H1 (cell line): Measurements from ENCODE around the gene ZNF189. TPM values are rescaled to one million over a fixed set of nuclear protein-coding genes. Genes with fewer than 3 reads are reported as not detected.

ENCODE experiments used
- CTCF ChIA-PET: fragments of 300-600 bp; sonication (Branson Sonifier 250); formaldehyde crosslinking; loops from one replicate; lab custom pipeline; 2021; ENCODE audit not compliant: partially characterized antibody; lab: Charles Lee
- POLR2A ChIA-PET: fragments of 300-600 bp; sonication (Branson Sonifier 250); formaldehyde crosslinking; loops from one replicate; lab custom pipeline; 2021; ENCODE audit warnings: inconsistent platforms; ENCODE audit not compliant: partially characterized antibody; lab: Charles Lee
- DNase-seq, 2 experiments: peaks; one replicate each; pipeline versions ENCODE4 v3.0.0 to v3.0.0-alpha.2; 2010 to 2022; ENCODE audit warnings: low spot score in 2 of 2, low read depth in 1 of 2, mixed read lengths in 1 of 2
- FAIRE-seq: peaks from 2 replicates; lab custom pipeline; 2011; peaks lifted over from hg19 to GRCh38; lab: Jason Lieb, UNC
- H2AFZ ChIP-seq: 2 replicates; pipeline ENCODE4 v1.8.1; 2012; ENCODE audit warnings: low read length, inconsistent platforms
- H2AK5ac ChIP-seq: 2 replicates; pipeline ENCODE4 v1.6.1; 2013; ENCODE audit warnings: low read depth, low read length
- H2BK120ac ChIP-seq: replicated peaks from 2 replicates; pipeline ENCODE3; 2013; ENCODE audit warnings: low read depth, low read length, inconsistent platforms
- H2BK12ac ChIP-seq: 2 replicates; pipeline ENCODE4 v1.6.1; 2013; ENCODE audit warnings: low read depth, low read length
- H2BK15ac ChIP-seq: 2 replicates; pipeline ENCODE4 v1.6.1; 2013; ENCODE audit warnings: low read length
- H2BK20ac ChIP-seq: 2 replicates; pipeline ENCODE4 v1.6.1; 2013; ENCODE audit warnings: low read length
- H2BK5ac ChIP-seq: 2 replicates; pipeline ENCODE4 v1.6.1; 2013; ENCODE audit warnings: low read depth, low read length
- H3K14ac ChIP-seq: 2 replicates; pipeline ENCODE4 v1.6.1; 2013; ENCODE audit warnings: inconsistent platforms; ENCODE audit not compliant: insufficient read length
- H3K18ac ChIP-seq: 2 replicates; pipeline ENCODE4 v1.6.1; 2013; ENCODE audit warnings: low read length; ENCODE audit errors: extremely low read depth
- H3K23ac ChIP-seq: 2 replicates; pipeline ENCODE4 v1.6.1; 2013; ENCODE audit warnings: inconsistent platforms; ENCODE audit not compliant: insufficient read length
- H3K23me2 ChIP-seq: 2 replicates; pipeline ENCODE4 v1.6.1; 2013; ENCODE audit warnings: low read depth, low read length
- H3K27ac ChIP-seq: 2 replicates; pipeline ENCODE4 v1.6.1; 2011; ENCODE audit warnings: low read depth, low read length, inconsistent platforms
- H3K27me3 ChIP-seq, 4 experiments: replicated peaks in 1 of 4; 1 replicate in 1 of 4; 2 replicates in 3 of 4; pipeline versions ENCODE4 v1.6.1 to v1.8.1; 2011 to 2013; ENCODE audit warnings: low read length in 3 of 4, mild to moderate bottlenecking in 3 of 4, inconsistent platforms in 2 of 4, mixed read lengths in 2 of 4, moderate library complexity in 1 of 4; ENCODE audit not compliant: control insufficient read depth in 3 of 4, insufficient read depth in 3 of 4; ENCODE audit errors: extremely low read depth in 1 of 4
- H3K36me3 ChIP-seq, 4 experiments: 2 replicates each; pipeline versions ENCODE4 v1.6.1 to v1.8.1; 2011 to 2013; ENCODE audit warnings: mild to moderate bottlenecking in 4 of 4, low read length in 3 of 4, moderate library complexity in 2 of 4, control low read depth in 1 of 4, inconsistent platforms in 1 of 4; ENCODE audit not compliant: insufficient read depth in 4 of 4, control insufficient read depth in 2 of 4
- H3K4ac ChIP-seq: replicated peaks from 2 replicates; pipeline ENCODE3; 2013; ENCODE audit warnings: low read length, low read depth, mixed read lengths, inconsistent platforms; ENCODE audit not compliant: insufficient read length
- H3K4me1 ChIP-seq, 4 experiments: replicated peaks in 1 of 4; 1 replicate in 1 of 4; 2 replicates in 3 of 4; pipeline versions ENCODE4 v1.6.1 to v1.8.1; 2011 to 2013; ENCODE audit warnings: low read length in 3 of 4, inconsistent platforms in 2 of 4, mixed read lengths in 1 of 4; ENCODE audit not compliant: insufficient read depth in 4 of 4, control insufficient read depth in 3 of 4
- H3K4me2 ChIP-seq, 2 experiments: 2 replicates each; pipeline versions ENCODE4 v1.6.1 to v1.8.1; 2011 to 2013; ENCODE audit warnings: low read depth in 2 of 2, low read length in 2 of 2, control low read depth in 1 of 2, inconsistent platforms in 1 of 2, mild to moderate bottlenecking in 1 of 2; ENCODE audit not compliant: insufficient read depth in 1 of 2
- H3K4me3 ChIP-seq, 4 experiments: fragments of 200-600, 300-600 bp in 1 of 4; sonication (generic), shearing (Covaris generic), sonication (Bioruptor Twin) in 1 of 4; 2 replicates each; pipeline versions ENCODE4 v1.5.1 to v1.8.1; 2011 to 2016; ENCODE audit warnings: low read length in 4 of 4, low read depth in 3 of 4, control low read depth in 2 of 4, inconsistent platforms in 2 of 4, mild to moderate bottlenecking in 2 of 4, mixed read lengths in 1 of 4, moderate library complexity in 1 of 4; ENCODE audit not compliant: insufficient read depth in 2 of 4; ENCODE audit errors: extremely low read depth in 1 of 4
- H3K56ac ChIP-seq: replicated peaks from 2 replicates; pipeline ENCODE3; 2013; ENCODE audit warnings: low read depth, mild to moderate bottlenecking, mixed read lengths, low read length, inconsistent platforms; ENCODE audit not compliant: insufficient read length
- H3K79me1 ChIP-seq: 2 replicates; pipeline ENCODE4 v1.6.1; 2013; ENCODE audit warnings: low read depth, low read length, control low read depth
- H3K79me2 ChIP-seq, 2 experiments: 2 replicates each; pipeline versions ENCODE4 v1.6.1 to v1.8.1; 2012 to 2013; ENCODE audit warnings: low read length in 2 of 2, mild to moderate bottlenecking in 2 of 2, inconsistent platforms in 1 of 2; ENCODE audit not compliant: insufficient read depth in 2 of 2, control insufficient read depth in 1 of 2
- H3K9ac ChIP-seq, 4 experiments: replicated peaks in 1 of 4; 1 replicate in 1 of 4; 2 replicates in 3 of 4; pipeline versions ENCODE4 v1.6.1 to v1.8.1; 2011 to 2013; ENCODE audit warnings: low read depth in 3 of 4, low read length in 3 of 4, control low read depth in 2 of 4, mild to moderate bottlenecking in 2 of 4, moderate library complexity in 2 of 4, inconsistent platforms in 1 of 4; ENCODE audit errors: extremely low read depth in 1 of 4
- H3K9me3 ChIP-seq, 2 experiments: 2 replicates each; pipeline versions ENCODE4 v1.6.1 to v1.8.1; 2012 to 2013; ENCODE audit warnings: mild to moderate bottlenecking in 2 of 2, moderate library complexity in 2 of 2, control low read depth in 1 of 2, inconsistent platforms in 1 of 2, low read depth in 1 of 2, low read length in 1 of 2, mixed read lengths in 1 of 2; ENCODE audit not compliant: insufficient read depth in 2 of 2
- H4K20me1 ChIP-seq, 2 experiments: replicated peaks in 1 of 2; 2 replicates each; pipeline versions ENCODE3 to v1.8.1; 2011 to 2013; ENCODE audit warnings: inconsistent platforms in 2 of 2, low read length in 2 of 2, mild to moderate bottlenecking in 1 of 2; ENCODE audit not compliant: insufficient read depth in 2 of 2, control insufficient read depth in 1 of 2
- H4K5ac ChIP-seq: 2 replicates; pipeline ENCODE4 v1.6.1; 2013; ENCODE audit warnings: low read length, low read depth, mixed read lengths, inconsistent platforms; ENCODE audit not compliant: insufficient read length
- H4K8ac ChIP-seq: 2 replicates; pipeline ENCODE4 v1.8.0; 2013; ENCODE audit warnings: mild to moderate bottlenecking, moderate library complexity, low read length, inconsistent platforms; ENCODE audit not compliant: insufficient read depth; ENCODE audit errors: extremely low read depth
- H4K91ac ChIP-seq: replicated peaks from 2 replicates; pipeline ENCODE3; 2013; ENCODE audit warnings: low read length, mixed read lengths, inconsistent platforms; ENCODE audit not compliant: insufficient read length
- BACH1 ChIP-seq: IDR thresholded peaks from 2 replicates; pipeline ENCODE4 v1.6.1; 2012; ENCODE audit warnings: low read length, improper control_type of control experiment
- CBX5 ChIP-seq: fragments of 300-800, 300-1000 bp; sonication (generic); IDR thresholded peaks from 2 replicates; pipeline ENCODE4 v1.7.1; 2016; ENCODE audit warnings: antibody characterized with exemption, low read length, low read depth
- CTBP2 ChIP-seq: IDR thresholded peaks from 2 replicates; pipeline ENCODE4 v1.7.0; 2011; ENCODE audit warnings: borderline replicate concordance, mild to moderate bottlenecking, moderate library complexity, mixed read lengths, low read length; ENCODE audit not compliant: insufficient read depth, insufficient read length
- POLR2A ChIP-seq, 2 experiments: IDR thresholded peaks; 1 replicate in 1 of 2; 2 replicates in 1 of 2; pipeline ENCODE4 v1.6.1; 2011; ENCODE audit warnings: low read depth in 2 of 2, low read length in 2 of 2, mild to moderate bottlenecking in 2 of 2; ENCODE audit errors: control extremely low read depth in 1 of 2
- SIN3A ChIP-seq, 2 experiments: IDR thresholded peaks in 1 of 2; conservative IDR thresholded peaks in 1 of 2; 2 replicates each; pipeline ENCODE4 v1.6.1; 2011 to 2012; ENCODE audit warnings: low read length in 2 of 2, improper control_type of control experiment in 1 of 2, low read depth in 1 of 2, mild to moderate bottlenecking in 1 of 2
- SIRT6 ChIP-seq: IDR thresholded peaks from one replicate; pipeline ENCODE4 v1.7.1; 2012; ENCODE audit warnings: low read length, inconsistent platforms
- SIX5 ChIP-seq: IDR thresholded peaks from 2 replicates; pipeline ENCODE4 v1.6.1; 2011; ENCODE audit warnings: mild to moderate bottlenecking, low read depth, low read length
- SP2 ChIP-seq: IDR thresholded peaks from 2 replicates; pipeline ENCODE4 v1.6.1; 2012; ENCODE audit warnings: mild to moderate bottlenecking, low read length, inconsistent platforms
- TBP ChIP-seq: IDR thresholded peaks from 2 replicates; pipeline ENCODE4 v1.6.1; 2011; ENCODE audit warnings: low read depth, low read length, improper control_type of control experiment
- polyA plus RNA-seq, 7 experiments: library from polyadenylated mRNA; depleted of rRNA in 3 of 7; stranded (reverse) in 5 of 7; unstranded in 2 of 7; fragments of >200 nt in 5 of 7; fragments of 200-250 nt in 2 of 7; gene quantifications; 1 replicate in 5 of 7; 2 replicates in 1 of 7; 4 replicates in 1 of 7; pipeline versions ENCODE4 v1.2.1 to v1.2.3, GENCODE V29; 2011 to 2013; ENCODE audit warnings: missing spikeins in 2 of 7, mixed read lengths in 2 of 7
- total RNA-seq: library from RNA; stranded (reverse); fragmentation: NEBNext Ultra II Directional; extraction: Animal tissue kit (Norgen Biotek cat#: 25700); gene quantifications from 2 replicates; pipeline ENCODE4 v1.2.1, GENCODE V29; 2021

ZNF189 gene
- total and polyA plus RNA-seq, 2 of the 8 experiments (the other 6 are each of a cell fraction or from before 2014, with no cell fraction given) = 1.9 to 12.3 TPM

DNA sequence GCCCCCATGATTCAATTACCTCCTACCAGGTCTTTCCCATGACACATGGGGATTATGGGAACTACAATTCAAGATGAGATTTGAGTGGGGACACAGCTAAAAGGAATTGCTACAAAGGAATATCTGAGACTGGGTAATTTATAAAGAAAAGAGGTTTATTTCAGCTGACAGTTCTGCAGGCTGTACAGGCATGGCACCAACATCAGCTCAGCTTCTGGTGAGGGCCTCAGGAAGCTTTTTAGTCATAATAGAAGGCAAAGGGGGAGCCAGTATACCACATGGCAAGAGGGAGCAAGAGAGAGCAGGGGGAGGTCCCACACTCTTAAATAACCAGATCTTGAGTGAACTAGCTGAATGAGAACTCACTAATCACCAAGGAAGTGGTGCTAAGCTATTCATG is 48.1 kb downstream of the ZNF189 start:
- Histone ChIP-seq H3K9me3 (peaks cover 0 to 2% of the 10 kb centered on the region in 2 experiments; a peak in 1 of 4 replicates), H3K4me1 (no peaks in the 10 kb centered on the region; a peak in 1 of 7 replicates), H3K79me1 (no peaks in the 10 kb centered on the region), H4K20me1 (no peaks in the 10 kb centered on the region), H4K91ac (no peak overlapping the region), H4K5ac (no peak overlapping the region), H2AFZ (no peak overlapping the region), H3K4me3 (no peak overlapping the region), H2BK120ac (no peak overlapping the region), H2AK5ac (no peak overlapping the region), H2BK12ac (no peak overlapping the region), H3K23me2 (peaks cover 1% of the 10 kb centered on the region; the same call in 1 of the 2 replicates), H3K56ac (no peak overlapping the region), H3K27me3 (no peaks in the 10 kb centered on the region), H3K4me2 (no peak overlapping the region), H3K23ac (no peak overlapping the region), H3K4ac (no peak overlapping the region), H2BK15ac (no peak overlapping the region), H2BK5ac (no peak overlapping the region), H3K9ac (no peak overlapping the region), H3K14ac (no peak overlapping the region), H2BK20ac (no peak overlapping the region), H3K36me3 (no peaks in the 10 kb centered on the region), H3K27ac (no peak overlapping the region), H3K18ac (no peak overlapping the region), H4K8ac (no peak overlapping the region), H3K79me2 (no peaks in the 10 kb centered on the region)
- FAIRE-seq (no peak), DNase-seq (no peak)
- CTCF ChIA-PET = interaction anchor here (0.6 to 2.3 kb wide), 12 partner anchors 10 to 104 kb away, joined by 3 to 15 read pairs (median 4); no protein-coding TSS in a partner anchor
- no peak for TF ChIP-seq SIX5
- TF ChIP-seq SIN3A (conservative IDR thresholded peaks at IDR 0.05 in 1 of 2, IDR thresholded peaks at IDR 0.05 in 1 of 2; ENCODE audit: low read depth in 1 of 2, low read length in 2 of 2) = no peak
- no peak for TF ChIP-seq POLR2A (IDR thresholded peaks at IDR 0.05; ENCODE audit: control extremely low read depth in 1 of 2, low read depth in 2 of 2, low read length in 2 of 2)
- TF ChIP-seq CTBP2 = no peak
- no peak for TF ChIP-seq SP2
- TF ChIP-seq SIRT6 = no peak
- no peak for TF ChIP-seq TBP
- TF ChIP-seq BACH1 = no peak
- no peak for TF ChIP-seq CBX5
- POLR2A ChIA-PET = interaction anchor here (1.5 kb wide), 1 partner anchor 12 kb away, joined by 3 read pairs; no protein-coding TSS in a partner anchor
